Natural killer cell (primary cell): ENCODE results near the gene BEST4. TPM values are rescaled to one million over a fixed set of nuclear protein-coding genes. Genes with fewer than 3 reads are reported as not detected.
A peak's percentile ranks its signal among the peaks of the same experiment; 100 is the strongest.

ENCODE experiments used
- ATAC-seq, 3 donors: fragments of 150-1000 bp in 2 of 3; fragments of 200-7000 bp in 1 of 3; cut with Tn5 transposase; 1 replicate in 1 of 3; 2 replicates in 2 of 3; pipeline ENCODE4 v1.10.0; 2021; ENCODE audit warnings: mild to moderate bottlenecking in 2 of 3, moderate library complexity in 2 of 3
- DNase-seq, 2 donors: peaks; one replicate each; pipeline versions ENCODE4 v3.0.0 to v3.0.0-alpha.2; 2013 to 2021; ENCODE audit warnings: mixed read lengths in 1 of 2
- H3K27ac ChIP-seq: one replicate; pipeline ENCODE4 v1.5.1; 2013; ENCODE audit warnings: mild to moderate bottlenecking, low read length
- H3K27me3 ChIP-seq: one replicate; pipeline ENCODE4 v1.6.1; 2013; ENCODE audit warnings: low read length; ENCODE audit not compliant: control insufficient read depth, insufficient read depth
- H3K36me3 ChIP-seq: one replicate; pipeline ENCODE4 v1.6.1; 2013; ENCODE audit warnings: low read length; ENCODE audit not compliant: control insufficient read depth, insufficient read depth
- H3K4me1 ChIP-seq: one replicate; pipeline ENCODE4 v1.6.1; 2013; ENCODE audit warnings: low read length; ENCODE audit not compliant: control insufficient read depth, insufficient read depth
- H3K4me3 ChIP-seq: one replicate; pipeline ENCODE4 v1.5.1; 2013; ENCODE audit warnings: low read length
- H3K9me3 ChIP-seq: one replicate; pipeline ENCODE4 v1.6.1; 2013; ENCODE audit warnings: low read length; ENCODE audit not compliant: control insufficient read depth, insufficient read depth
- H3K27ac Mint-ChIP-seq, 2 donors: one replicate each; pipeline ENCODE4 v1.8.0; 2022; ENCODE audit warnings: mild to moderate bottlenecking in 2 of 2, mixed read lengths in 2 of 2, moderate library complexity in 1 of 2
- H3K27me3 Mint-ChIP-seq, 2 donors: one replicate each; pipeline ENCODE4 v1.8.0; 2022; ENCODE audit warnings: low read depth in 2 of 2, mixed read lengths in 2 of 2
- H3K36me3 Mint-ChIP-seq: one replicate; pipeline ENCODE4 v1.8.0; 2022; ENCODE audit warnings: mixed read lengths
- H3K4me1 Mint-ChIP-seq, 2 donors: one replicate each; pipeline ENCODE4 v1.8.0; 2022; ENCODE audit warnings: mixed read lengths in 2 of 2
- H3K4me3 Mint-ChIP-seq: one replicate; pipeline ENCODE4 v1.8.0; 2022; ENCODE audit warnings: mild to moderate bottlenecking, moderate library complexity, mixed read lengths
- H3K9me3 Mint-ChIP-seq, 2 donors: one replicate each; pipeline ENCODE4 v1.8.0; 2022; ENCODE audit warnings: mixed read lengths in 2 of 2
- CTCF ChIP-seq: fragments of 200-600 bp; IDR thresholded peaks from one replicate; pipeline ENCODE4 v1.8.0; 2022; ENCODE audit warnings: antibody characterized with exemption
- WGBS: methylation state at CpG from one replicate; pipeline ENCODE4 v1.1.7; 2013; ENCODE audit warnings: missing lambda C conversion rate; ENCODE audit not compliant: insufficient coverage; 5-methylcytosine and 5-hydroxymethylcytosine counted together
- intact Hi-C: fragments of 100-400 bp; cut with micrococcal nuclease; formaldehyde crosslinking; loops from one replicate; pipeline ENCODE4 v1.14.2; 2022
- total RNA-seq, 4 donors: library from RNA; stranded (reverse); fragments of 120-200 nt in 1 of 4; gene quantifications; one replicate each; pipeline versions ENCODE4 v1.2.3 to v1.2.4, GENCODE V29; 2013 to 2022

BEST4 gene
- total RNA-seq, 3 donors from 2014 or later (not counting 1 experiment from before 2014, with no cell fraction given): 0.18 to 0.33 (median 0.28) TPM

GRCh38 chr1:44822131-44822701, 34.2 kb upstream of the BEST4 start:
- Histone ChIP-seq H3K36me3 (no peaks in the 10 kb centered on the region), H3K9me3 (no peaks in the 10 kb centered on the region), H3K4me1 (peaks cover 35% of the 10 kb centered on the region), H3K27ac (no peak overlapping the region), H3K27me3 (no peaks in the 10 kb centered on the region), H3K4me3 (no peak overlapping the region)
- Mint-ChIP-seq H3K27me3 (peaks cover 0 to 4% of the 10 kb centered on the region in 2 donors), H3K9me3 (no peaks in the 10 kb centered on the region), H3K36me3 (no peaks in the 10 kb centered on the region), H3K4me1 (peaks cover 26 to 38% of the 10 kb centered on the region in 2 donors), H3K27ac (no peak overlapping the region), H3K4me3 (no peak overlapping the region)
- no peak for TF ChIP-seq CTCF
- DNase-seq: no peak
- 92% methylated on average over 6 of the region's 6 CpGs for WGBS
- intact Hi-C loops: no loop called here
- ATAC-seq: no peak

DNA sequence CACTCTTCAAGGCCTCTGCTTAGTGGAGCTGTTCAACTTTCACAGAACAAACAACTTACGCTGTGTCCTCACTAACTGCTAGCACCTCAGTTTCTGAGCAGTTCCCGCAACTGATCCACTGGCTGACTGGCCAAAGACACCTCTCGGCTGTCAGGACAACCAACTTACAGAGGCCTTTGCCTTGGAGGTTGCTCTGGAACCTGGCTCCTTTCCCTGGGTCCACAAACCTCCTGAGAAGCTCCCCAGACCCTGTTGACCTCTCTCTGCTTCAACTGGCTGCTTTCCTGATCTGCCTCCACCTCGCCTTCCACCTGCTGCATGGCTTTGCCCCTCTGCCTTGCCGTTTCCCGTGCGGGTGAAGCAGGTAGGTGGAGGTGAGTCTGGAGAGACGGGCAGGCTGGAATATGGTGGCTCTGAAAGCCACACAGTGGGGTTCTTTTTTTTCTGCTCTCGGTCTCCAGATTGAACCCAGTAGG, 33.3 kb upstream of the BEST4 start:
- no peak for ATAC-seq
- no peak for TF ChIP-seq CTCF
- Histone ChIP-seq H3K4me1 (peaks cover 30% of the 10 kb centered on the region), H3K27me3 (no peaks in the 10 kb centered on the region), H3K36me3 (no peaks in the 10 kb centered on the region), H3K9me3 (no peaks in the 10 kb centered on the region), H3K27ac (no peak overlapping the region), H3K4me3 (no peak overlapping the region)
- H3K4me1 Mint-ChIP-seq: peaks cover 26 to 38% of the 10 kb centered on the region in 2 donors
- no peaks in the 10 kb centered on the region for H3K9me3 Mint-ChIP-seq
- intact Hi-C loops: no loop called here
- DNase-seq: no peak
- peak overlapping the region; percentile 94 for H3K4me3 Mint-ChIP-seq
- WGBS: 92% methylated on average over 9 of the region's 9 CpGs
- no peaks in the 10 kb centered on the region for H3K36me3 Mint-ChIP-seq
- peak overlapping the region; percentile 99 to 100 for H3K27ac Mint-ChIP-seq
- H3K27me3 Mint-ChIP-seq: peaks cover 0 to 1% of the 10 kb centered on the region in 2 donors

DNA sequence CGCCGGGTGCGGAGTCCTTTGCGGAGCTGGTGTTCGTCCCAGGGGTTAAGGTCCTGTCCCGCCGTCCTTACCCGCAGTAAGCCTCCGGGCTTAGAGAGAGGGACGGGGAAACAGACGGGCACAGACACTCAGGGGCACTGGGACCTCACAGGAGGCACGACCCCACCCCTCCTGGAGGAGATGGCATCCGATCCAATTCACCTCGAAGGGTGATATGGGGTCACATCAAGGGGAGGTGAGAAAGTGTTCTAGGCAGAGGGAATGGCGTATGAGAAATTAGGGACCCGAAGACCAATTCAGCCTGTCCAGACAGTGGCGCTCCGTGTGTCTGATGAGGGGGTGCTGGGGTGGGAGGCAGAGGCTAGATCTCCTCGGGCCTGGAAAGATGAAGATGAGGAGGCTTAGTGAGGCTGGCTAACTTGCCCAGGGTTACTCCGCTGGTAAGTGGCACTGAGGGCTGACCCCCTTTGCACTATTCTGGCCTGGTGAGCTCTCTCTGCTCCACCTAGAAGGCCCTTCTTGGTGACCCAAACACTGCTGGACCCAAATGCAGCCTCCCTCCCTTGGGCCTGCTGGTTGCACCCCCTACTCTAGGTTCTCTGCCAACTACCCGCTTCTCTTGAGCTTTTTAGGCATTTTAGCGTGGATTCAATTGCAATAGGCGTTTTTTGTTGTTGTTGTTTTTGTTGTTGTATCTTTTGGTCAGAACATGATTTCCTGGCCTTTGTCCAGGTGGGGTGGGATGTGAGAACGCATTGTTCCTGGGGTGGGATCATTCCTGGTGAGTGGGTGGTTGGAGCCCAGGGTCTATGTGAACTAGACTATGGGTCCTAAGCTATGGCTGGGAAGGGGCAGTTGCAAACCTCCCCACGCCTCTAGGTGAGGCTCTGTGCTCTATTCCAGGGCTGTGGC, 32.6 kb upstream of the BEST4 start:
- Mint-ChIP-seq H3K36me3 (no peaks in the 10 kb centered on the region), H3K4me3 (peak overlapping the region; percentile 94), H3K27me3 (no peaks in the 10 kb centered on the region), H3K27ac (peak overlapping the region; percentile 99 to 100), H3K4me1 (peaks cover 26 to 38% of the 10 kb centered on the region in 2 donors), H3K9me3 (no peaks in the 10 kb centered on the region)
- H3K27ac ChIP-seq: peak overlapping the region; percentile 100
- 24% methylated on average over 25 of the region's 25 CpGs for WGBS
- peak overlapping the region; percentile 76 for H3K4me3 ChIP-seq
- H3K9me3 ChIP-seq: no peaks in the 10 kb centered on the region
- no peak for TF ChIP-seq CTCF
- no peaks in the 10 kb centered on the region for H3K27me3 ChIP-seq
- ATAC-seq: no peak
- H3K4me1 ChIP-seq: peaks cover 30% of the 10 kb centered on the region
- no peak for DNase-seq
- H3K36me3 ChIP-seq: no peaks in the 10 kb centered on the region
- intact Hi-C loops: no loop called here
